Breast epithelium (tissue), 4 donors: ENCODE measurements around the gene GAL. TPM values are rescaled to one million over a fixed set of nuclear protein-coding genes. Genes with fewer than 3 reads are reported as not detected.

Experiments used
- DNase-seq, 2 donors: peaks; one replicate each; pipeline ENCODE4 v3.0.0-alpha.2; 2019; ENCODE audit warnings: low spot score in 2 of 2
- H3K27ac ChIP-seq, 2 donors: fragments of 200-600 bp; sonication (generic) in 1 of 2; one replicate each; pipeline ENCODE4 v1.5.1; 2016 to 2019; ENCODE audit warnings: mild to moderate bottlenecking in 1 of 2
- H3K27me3 ChIP-seq, 2 donors: fragments of 200-600 bp; sonication (generic) in 1 of 2; one replicate each; pipeline versions ENCODE4 v1.5.1 to v1.6.0; 2017 to 2019; ENCODE audit warnings: control low read depth in 1 of 2, mild to moderate bottlenecking in 1 of 2
- H3K36me3 ChIP-seq: fragments of 200-600 bp; one replicate; pipeline ENCODE4 v1.5.1; 2019
- H3K4me1 ChIP-seq, 2 donors: fragments of 200-600 bp; sonication (generic); one replicate each; pipeline ENCODE4 v1.5.1; 2016 to 2019; ENCODE audit warnings: control low read depth in 1 of 2
- H3K4me3 ChIP-seq, 3 donors: fragments of 200-600 bp; sonication (generic); 1 replicate in 2 of 3; 2 replicates in 1 of 3; pipeline ENCODE4 v1.5.1; 2016 to 2019; ENCODE audit warnings: mild to moderate bottlenecking in 3 of 3, moderate library complexity in 2 of 3
- H3K9me3 ChIP-seq, 2 donors: fragments of 200-600 bp; sonication (generic) in 1 of 2; one replicate each; pipeline ENCODE4 v1.5.1; 2016 to 2019; ENCODE audit warnings: control low read depth in 1 of 2
- POLR2A ChIP-seq: fragments of 450-650 bp; IDR thresholded peaks from one replicate; pipeline ENCODE4 v1.6.1; 2016; ENCODE audit warnings: antibody characterized with exemption, mild to moderate bottlenecking, moderate library complexity
- POLR2AphosphoS5 ChIP-seq, 3 donors: sonication (generic); formaldehyde crosslinking; IDR thresholded peaks; one replicate each; pipeline ENCODE4 v1.6.1; 2017; ENCODE audit warnings: antibody characterized with exemption in 3 of 3
- intact Hi-C: fragments of 100-400 bp; cut with DNase I; formaldehyde crosslinking; loops from one replicate; pipeline ENCODE4 v1.15.1; 2023; ENCODE audit warnings: low total_unique reads
- total RNA-seq, 3 donors: library from RNA; depleted of rRNA; stranded (reverse); fragments of >200 nt; gene quantifications; one replicate each; pipeline ENCODE4 v1.1.0, GENCODE V29; 2016
- TF ChIP-seq, protein P1 (sequence below), 3 donors: fragments of 450-650 bp; IDR thresholded peaks; one replicate each; pipeline ENCODE4 v1.5.1; 2016 to 2017; ENCODE audit warnings: antibody characterized with exemption in 3 of 3, mild to moderate bottlenecking in 3 of 3, moderate library complexity in 3 of 3

GAL gene
- total RNA-seq, 3 donors from 2014 or later: 0.64 to 5.7 (median 1.3) TPM

DNA sequence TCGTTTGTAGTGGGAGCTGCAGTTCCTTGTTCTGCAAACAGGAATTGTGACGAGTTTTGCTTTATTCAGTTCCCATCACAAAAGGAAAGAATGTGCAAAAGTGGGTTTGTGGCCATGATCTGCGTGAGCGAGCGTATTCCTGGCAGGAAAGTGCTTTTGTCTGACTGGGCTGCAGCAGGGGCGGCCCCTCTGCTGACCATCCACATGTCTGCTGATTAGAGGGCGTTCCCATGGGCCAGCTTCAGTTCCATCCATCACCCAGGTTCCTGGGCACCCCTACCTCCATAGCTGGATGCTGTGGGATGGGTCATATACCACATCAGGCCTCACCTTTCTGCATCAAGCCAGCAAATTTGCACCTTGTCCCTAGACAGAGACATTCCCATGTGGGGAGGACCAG lies 28.9 kb upstream of the GAL start:
- intact Hi-C loops: no loop called here
- peak in 1 of 2 donors; percentile 34 for DNase-seq

DNA sequence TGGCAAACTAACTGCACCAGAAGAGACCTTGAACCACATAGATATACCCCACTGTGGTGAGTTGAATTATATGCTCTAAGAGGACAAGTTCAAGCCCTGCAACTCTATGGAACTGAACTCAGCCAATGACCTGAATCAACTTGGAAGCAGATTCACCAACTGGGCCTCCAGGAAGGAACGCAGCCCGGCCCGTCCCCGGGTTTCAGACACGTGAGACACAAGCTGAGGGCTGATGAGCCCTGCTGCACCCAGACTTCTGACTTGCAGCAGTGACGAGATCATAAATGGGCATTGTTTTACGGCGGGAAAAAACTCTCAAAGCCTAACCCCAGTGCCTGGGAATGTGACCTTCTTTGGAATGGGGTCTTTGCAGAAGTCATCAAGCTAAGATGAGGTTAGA lies 28.5 kb upstream of the GAL start:
- Histone ChIP-seq H3K9me3 (peaks cover 7 to 8% of the 10 kb centered on the region in 2 donors), H3K36me3 (no peaks in the 10 kb centered on the region), H3K4me1 (peaks cover 4 to 10% of the 10 kb centered on the region in 2 donors), H3K27ac (no peak overlapping the region), H3K4me3 (no peak overlapping the region), H3K27me3 (peaks cover 0 to 4% of the 10 kb centered on the region in 2 donors)
- intact Hi-C loops: no loop called here
- peak in 1 of 2 donors; percentile 30 for DNase-seq
- TF ChIP-seq POLR2A: no peak
- no peak for TF ChIP-seq POLR2AphosphoS5 (IDR thresholded peaks at IDR 0.05)
- TF ChIP-seq, protein P1, sequence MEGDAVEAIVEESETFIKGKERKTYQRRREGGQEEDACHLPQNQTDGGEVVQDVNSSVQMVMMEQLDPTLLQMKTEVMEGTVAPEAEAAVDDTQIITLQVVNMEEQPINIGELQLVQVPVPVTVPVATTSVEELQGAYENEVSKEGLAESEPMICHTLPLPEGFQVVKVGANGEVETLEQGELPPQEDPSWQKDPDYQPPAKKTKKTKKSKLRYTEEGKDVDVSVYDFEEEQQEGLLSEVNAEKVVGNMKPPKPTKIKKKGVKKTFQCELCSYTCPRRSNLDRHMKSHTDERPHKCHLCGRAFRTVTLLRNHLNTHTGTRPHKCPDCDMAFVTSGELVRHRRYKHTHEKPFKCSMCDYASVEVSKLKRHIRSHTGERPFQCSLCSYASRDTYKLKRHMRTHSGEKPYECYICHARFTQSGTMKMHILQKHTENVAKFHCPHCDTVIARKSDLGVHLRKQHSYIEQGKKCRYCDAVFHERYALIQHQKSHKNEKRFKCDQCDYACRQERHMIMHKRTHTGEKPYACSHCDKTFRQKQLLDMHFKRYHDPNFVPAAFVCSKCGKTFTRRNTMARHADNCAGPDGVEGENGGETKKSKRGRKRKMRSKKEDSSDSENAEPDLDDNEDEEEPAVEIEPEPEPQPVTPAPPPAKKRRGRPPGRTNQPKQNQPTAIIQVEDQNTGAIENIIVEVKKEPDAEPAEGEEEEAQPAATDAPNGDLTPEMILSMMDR (IDR thresholded peaks at IDR 0.05): no peak

More for the DNA sequence above, 28.9 kb upstream of the GAL start:
- Histone ChIP-seq H3K4me3 (no peak overlapping the region), H3K36me3 (no peaks in the 10 kb centered on the region), H3K4me1 (peaks cover 4 to 10% of the 10 kb centered on the region in 2 donors), H3K27me3 (peaks cover 0 to 4% of the 10 kb centered on the region in 2 donors), H3K9me3 (peaks cover 7 to 8% of the 10 kb centered on the region in 2 donors), H3K27ac (no peak overlapping the region)
- TF ChIP-seq, protein P1 (IDR thresholded peaks at IDR 0.05): no peak
- TF ChIP-seq POLR2A: no peak
- TF ChIP-seq POLR2AphosphoS5 (IDR thresholded peaks at IDR 0.05): no peak

DNA sequence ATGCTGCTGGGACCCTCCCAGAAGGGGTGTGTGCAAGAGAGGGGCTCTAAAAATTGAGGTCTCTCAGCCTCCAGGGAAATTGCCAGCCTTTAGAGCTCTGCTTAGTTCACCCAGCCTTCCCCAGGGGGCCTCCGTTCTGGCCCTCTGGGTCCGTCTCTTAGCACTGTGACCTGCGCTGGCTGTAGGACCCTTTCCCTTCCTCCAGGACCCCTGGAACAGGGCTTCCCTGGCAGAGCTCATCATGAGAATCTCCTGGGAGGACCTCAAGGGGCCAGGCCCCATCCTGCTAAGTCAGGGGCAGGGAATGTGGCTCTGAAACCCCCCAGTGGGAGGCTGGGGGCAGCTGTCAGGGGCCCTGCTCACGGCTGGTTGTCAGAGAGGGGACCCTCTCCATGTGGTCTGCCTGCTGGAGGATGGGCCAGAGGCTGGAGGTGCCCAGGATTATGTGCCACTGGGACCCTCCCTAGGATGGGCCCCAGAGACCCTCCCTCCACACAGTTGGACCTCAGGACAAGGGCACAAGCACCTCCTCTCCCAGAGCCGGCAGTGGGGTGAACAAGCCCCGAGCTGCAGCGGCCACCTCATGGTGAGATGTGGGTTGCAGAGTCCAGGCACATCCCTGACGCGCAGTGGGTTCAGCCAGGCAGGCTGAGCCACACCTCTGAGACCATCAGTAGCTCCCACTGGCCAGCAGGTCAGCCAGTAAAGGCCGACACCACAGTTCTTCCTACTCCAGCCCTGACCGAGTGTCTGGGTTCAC lies 27.1 kb upstream of the GAL start:
- Histone ChIP-seq H3K36me3 (no peaks in the 10 kb centered on the region), H3K9me3 (peaks cover 7 to 8% of the 10 kb centered on the region in 2 donors), H3K27me3 (no peaks in the 10 kb centered on the region), H3K4me1 (peaks cover 4 to 10% of the 10 kb centered on the region in 2 donors), H3K27ac (peak overlapping the region in 1 of 2 donors; percentile 93), H3K4me3 (no peak overlapping the region)
- DNase-seq: peak in 1 of 2 donors; percentile 45
- TF ChIP-seq POLR2AphosphoS5 (IDR thresholded peaks at IDR 0.05) (no peak), POLR2A (no peak)
- TF ChIP-seq, protein P1 (IDR thresholded peaks at IDR 0.05): no peak
- intact Hi-C loops: no loop called here

DNA sequence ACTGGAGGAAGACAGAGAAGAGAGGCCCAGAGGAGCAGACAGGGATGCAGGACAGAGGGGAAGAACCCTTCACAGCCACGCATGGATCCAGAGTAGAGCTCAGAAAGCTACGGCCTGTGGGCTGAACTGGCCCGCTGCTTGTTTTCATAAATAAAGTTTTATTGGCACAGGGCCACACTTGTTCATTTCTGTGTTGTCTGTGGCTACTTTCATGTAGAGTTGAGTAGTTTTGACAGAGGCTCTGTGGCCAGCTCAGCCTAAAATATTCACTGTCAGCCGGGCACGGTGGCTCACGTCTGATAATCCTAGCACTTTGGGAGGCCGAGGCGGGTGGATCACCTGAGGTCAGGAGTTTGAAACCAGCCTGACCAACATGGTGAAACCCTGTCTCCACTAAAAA lies 26.2 kb upstream of the GAL start:
- Histone ChIP-seq H3K4me1 (peaks cover 4 to 10% of the 10 kb centered on the region in 2 donors), H3K27me3 (no peaks in the 10 kb centered on the region), H3K9me3 (peaks cover 7 to 8% of the 10 kb centered on the region in 2 donors), H3K36me3 (no peaks in the 10 kb centered on the region), H3K27ac (peak overlapping the region; percentile 73 to 93), H3K4me3 (no peak overlapping the region)
- intact Hi-C loops: no loop called here
- DNase-seq: peak in 1 of 2 donors; percentile 17
- TF ChIP-seq, protein P1 (IDR thresholded peaks at IDR 0.05): no peak
- TF ChIP-seq POLR2A (no peak), POLR2AphosphoS5 (IDR thresholded peaks at IDR 0.05) (no peak)

DNA sequence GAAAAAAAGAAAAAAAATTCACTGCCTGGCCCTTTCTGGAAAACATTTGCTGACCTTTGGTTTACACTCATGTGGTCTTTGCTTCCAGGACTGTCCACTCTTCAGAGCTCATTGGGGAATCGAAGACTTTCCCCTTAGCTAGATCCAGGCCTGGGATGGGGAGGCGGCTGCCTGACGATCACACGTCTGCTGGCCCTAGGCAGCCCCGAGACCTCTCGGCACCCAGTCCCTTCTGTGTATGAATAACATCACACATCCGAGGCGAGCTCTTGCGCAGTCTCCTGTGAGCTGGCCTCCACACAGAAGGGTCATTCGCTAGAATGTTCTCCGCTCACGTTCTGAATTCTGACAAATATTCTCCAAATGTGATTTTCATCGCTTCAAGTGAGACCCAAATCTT lies 25.7 kb upstream of the GAL start:
- Histone ChIP-seq H3K9me3 (peaks cover 7 to 8% of the 10 kb centered on the region in 2 donors), H3K4me1 (peaks cover 4 to 10% of the 10 kb centered on the region in 2 donors), H3K36me3 (no peaks in the 10 kb centered on the region), H3K4me3 (peak overlapping the region in 1 of 3 donors; percentile 37), H3K27ac (peak overlapping the region; percentile 84 to 96), H3K27me3 (no peaks in the 10 kb centered on the region)
- DNase-seq: peak in 1 of 2 donors; percentile 48
- TF ChIP-seq POLR2AphosphoS5 (IDR thresholded peaks at IDR 0.05) (peak in 1 of 3 donors; percentile 10), POLR2A (no peak)
- intact Hi-C loops: no loop called here
